GM18519 (cell line): ENCODE results near the gene LRRC32.

Experiments used
- ATAC-seq: cut with Tn5 transposase; IDR thresholded peaks from one replicate; pipeline ENCODE4 v1.9.1; 2021; ENCODE audit warnings: mild to moderate bottlenecking, moderate library complexity; ENCODE audit not compliant: unreplicated experiment, low FRiP score

Gene LRRC32

GRCh38 chr11:76670485-76671236, at the start of gene LRRC32:
Gene LRRC32, minus strand, starts transcription at chr11:76670747. Its CDS starts 4,793 bp downstream, at chr11:76665954.
- no peak for ATAC-seq

- no peak for ATAC-seq
Measured at GRCh38 chr11:76719686-76720085, 49.1 kb upstream of the LRRC32 start.

- ATAC-seq = no peak
Measured at GRCh38 chr11:76719281-76719680, 48.7 kb upstream of the LRRC32 start.

GRCh38 chr11:76717816-76718215, 47.3 kb upstream of the LRRC32 start:
- no peak for ATAC-seq

- ATAC-seq = no peak
Measured at GRCh38 chr11:76717369-76717768, 46.8 kb upstream of the LRRC32 start.

- no peak for ATAC-seq
Measured at GRCh38 chr11:76716268-76716667, 45.7 kb upstream of the LRRC32 start.

GRCh38 chr11:76714493-76714892, 43.9 kb upstream of the LRRC32 start:
- ATAC-seq = no peak

- ATAC-seq = no peak
Measured at GRCh38 chr11:76713499-76713898, 43.0 kb upstream of the LRRC32 start.

- no peak for ATAC-seq
Measured at GRCh38 chr11:76712125-76712524, 41.6 kb upstream of the LRRC32 start.

- no peak for ATAC-seq
Measured at GRCh38 chr11:76709756-76710155, 39.2 kb upstream of the LRRC32 start.

GRCh38 chr11:76708972-76709660, 38.6 kb upstream of the LRRC32 start:
- ATAC-seq = no peak

- ATAC-seq = no peak
Measured at GRCh38 chr11:76707293-76707825, 36.8 kb upstream of the LRRC32 start.

GRCh38 chr11:76706667-76707066, 36.1 kb upstream of the LRRC32 start:
- no peak for ATAC-seq

- no peak for ATAC-seq
Measured at GRCh38 chr11:76705826-76706225, 35.3 kb upstream of the LRRC32 start.

GRCh38 chr11:76704171-76704948, 33.8 kb upstream of the LRRC32 start:
- no peak for ATAC-seq

GRCh38 chr11:76703707-76704106, 33.2 kb upstream of the LRRC32 start:
- no peak for ATAC-seq

GRCh38 chr11:76702336-76703128, 32.0 kb upstream of the LRRC32 start:
- ATAC-seq = no peak

- no peak for ATAC-seq
Measured at GRCh38 chr11:76701294-76702040, 30.9 kb upstream of the LRRC32 start.
